GM19467 (cell line): Measurements from ENCODE around the gene RASSF8.
A peak's percentile ranks its signal among the peaks of the same experiment; 100 is the strongest.

ENCODE experiments used
- ATAC-seq: cut with Tn5 transposase; IDR thresholded peaks from one replicate; pipeline ENCODE4 v1.9.1; 2021; ENCODE audit warnings: mild to moderate bottlenecking, moderate library complexity; ENCODE audit not compliant: unreplicated experiment

The RASSF8 gene

DNA sequence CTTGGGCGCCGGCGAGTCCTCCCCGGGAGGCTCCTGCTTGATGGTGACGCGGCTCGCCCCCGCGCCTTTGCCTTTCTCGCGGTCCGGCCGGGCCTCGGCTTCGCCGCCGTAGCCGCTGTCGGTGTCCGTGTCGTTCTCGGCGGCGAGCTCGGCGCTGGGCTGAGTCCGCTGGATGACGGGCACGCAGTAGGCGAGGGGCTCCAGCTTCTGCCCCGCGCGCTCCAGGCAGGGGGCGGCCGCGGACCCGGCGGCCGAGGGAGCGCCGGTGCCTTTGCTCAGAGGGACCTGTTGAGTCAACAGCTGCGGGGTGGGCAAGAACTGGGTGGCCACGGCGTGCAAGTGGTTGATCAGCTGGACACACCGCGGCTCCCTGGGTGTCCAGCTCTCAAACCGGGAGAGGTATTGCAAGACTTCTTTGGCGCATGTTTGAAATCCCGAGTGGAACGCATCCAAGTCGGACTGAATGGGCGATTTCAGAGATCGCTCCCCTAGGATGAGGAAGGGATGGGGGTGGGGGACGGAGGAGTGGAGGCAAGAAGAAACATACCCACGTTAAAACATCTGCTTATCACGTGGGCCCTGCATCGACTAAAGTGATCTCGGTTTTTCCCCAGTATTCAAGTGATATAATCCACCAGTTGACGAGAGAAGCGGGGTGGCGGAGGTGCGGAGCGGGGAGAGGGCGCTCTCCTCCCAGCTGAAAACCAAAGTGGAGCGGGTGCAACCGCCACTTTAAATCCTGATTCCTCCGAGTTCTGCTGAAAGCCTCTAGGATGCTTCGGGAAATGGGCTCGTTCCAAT is 164.4 kb downstream of the RASSF8 start:
- no peak for ATAC-seq

DNA sequence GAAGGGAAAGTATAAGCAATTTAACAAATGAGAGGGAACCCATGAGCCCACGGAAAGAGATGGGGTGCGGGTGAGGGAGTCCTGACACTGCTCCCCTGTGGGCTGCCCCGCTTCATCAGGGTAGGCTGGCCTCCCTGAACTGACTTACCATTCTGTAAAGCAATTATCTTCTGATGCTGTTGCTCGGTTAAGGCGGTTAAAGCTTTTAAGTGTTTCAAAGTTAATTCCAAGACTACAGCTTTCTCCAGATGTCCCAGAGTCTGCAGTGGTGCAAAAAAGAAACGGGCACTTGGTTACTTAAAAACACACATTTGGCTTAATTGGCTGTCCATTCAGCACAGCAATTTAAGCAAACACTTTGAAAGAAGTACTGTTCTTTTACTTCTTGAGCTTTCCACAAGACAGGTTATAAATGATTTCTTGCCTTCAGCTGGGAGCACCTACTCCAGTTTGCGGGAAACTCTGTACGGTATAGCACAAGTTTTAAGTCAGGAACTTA is 165.0 kb downstream of the RASSF8 start:
- ATAC-seq: no peak

DNA sequence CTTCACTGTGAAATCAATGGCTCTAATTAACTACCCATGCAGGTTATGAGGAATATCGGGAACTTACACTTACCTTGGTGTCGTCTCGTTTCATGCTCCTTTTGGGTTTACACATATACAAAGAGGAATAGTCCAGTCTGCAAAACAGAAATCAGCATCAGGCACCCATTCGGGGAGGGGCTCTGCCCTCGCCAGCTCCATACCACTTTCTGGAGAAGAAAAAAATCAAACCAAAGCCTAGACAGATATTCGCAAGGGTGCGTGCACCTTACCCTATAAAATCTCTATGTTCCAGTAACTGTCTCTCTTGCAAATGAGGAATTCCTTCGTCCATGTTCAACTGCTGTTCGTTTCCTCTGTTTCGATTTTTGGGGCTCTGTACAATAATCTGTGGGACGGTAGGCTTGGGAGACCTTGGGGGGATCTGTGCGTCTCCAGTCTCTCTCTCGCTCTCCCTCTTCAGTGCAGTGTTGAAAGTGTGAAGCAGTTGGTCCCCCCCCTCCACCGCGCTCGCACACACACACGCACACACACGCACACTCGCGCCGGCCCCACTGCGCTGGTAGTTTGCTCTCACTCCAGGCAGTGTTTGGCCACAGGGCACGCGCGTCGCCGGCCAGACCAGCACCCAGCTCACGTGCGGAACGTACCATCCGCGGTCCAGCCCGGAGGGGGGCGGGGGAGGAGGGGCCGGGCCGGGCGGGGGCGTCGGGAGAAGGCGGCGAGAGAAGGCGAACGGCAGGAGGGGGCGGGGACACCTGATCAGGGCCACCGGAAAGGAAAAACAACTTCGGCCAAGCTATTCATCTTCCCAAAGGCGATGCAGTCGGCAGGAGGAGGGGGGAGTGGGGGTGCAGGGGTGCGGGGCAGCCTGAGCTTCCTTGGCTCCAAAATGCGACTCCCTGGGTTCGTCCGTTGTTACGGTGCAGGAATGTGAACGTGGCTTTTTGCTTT is 166.2 kb downstream of the RASSF8 start, which contains the start of gene BHLHE41:
TSS of gene BHLHE41 (minus strand) at position 592 of the 954 bp plus-strand sequence. CDS start at position 334, 258 bp downstream.
- no peak for ATAC-seq

DNA sequence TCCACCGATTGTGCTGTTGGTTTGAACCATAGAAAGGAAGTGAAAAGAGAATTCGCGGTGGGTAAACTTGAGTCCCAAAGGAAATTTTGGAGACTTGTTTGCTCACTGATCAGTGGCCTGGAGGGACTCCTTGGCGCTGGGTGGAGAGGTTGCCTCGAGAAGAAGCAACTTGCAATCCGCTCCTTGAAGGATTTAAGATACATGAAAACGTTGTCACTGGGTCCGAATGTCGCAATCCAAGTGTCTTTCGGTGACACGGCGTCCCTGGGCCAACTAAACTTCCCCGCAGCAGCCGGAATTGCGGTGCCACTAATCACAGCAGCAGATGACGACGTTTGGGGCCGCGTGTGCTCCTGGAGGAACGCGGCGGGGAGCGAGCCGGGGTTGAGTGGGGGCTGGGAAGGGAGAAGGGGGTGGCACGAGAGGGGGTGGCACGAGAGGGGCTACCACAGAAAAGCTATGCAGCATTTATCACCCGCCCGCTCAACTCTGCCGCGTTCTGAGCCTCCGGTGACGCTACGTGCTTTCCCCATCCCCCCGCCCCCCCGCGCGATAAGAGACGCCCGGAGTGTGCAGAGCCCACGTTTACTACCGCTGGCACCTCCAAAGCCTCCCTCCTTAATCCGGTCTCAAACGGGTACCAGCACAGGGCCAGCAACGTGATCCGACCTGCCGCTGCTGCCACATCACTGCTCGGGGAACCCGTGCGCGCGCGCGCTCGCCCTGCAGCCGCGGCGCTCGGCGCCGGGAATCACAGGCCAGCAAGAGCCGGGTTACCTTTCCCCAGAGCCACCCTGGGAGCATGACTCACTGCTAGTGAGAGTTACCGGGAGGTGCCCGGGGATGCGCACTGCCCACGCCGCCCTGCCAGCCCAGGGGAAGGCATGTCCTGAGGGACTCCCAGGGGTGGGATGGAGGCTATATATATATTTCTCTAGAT is 167.2 kb downstream of the RASSF8 start:
- ATAC-seq: peak; percentile 34

DNA sequence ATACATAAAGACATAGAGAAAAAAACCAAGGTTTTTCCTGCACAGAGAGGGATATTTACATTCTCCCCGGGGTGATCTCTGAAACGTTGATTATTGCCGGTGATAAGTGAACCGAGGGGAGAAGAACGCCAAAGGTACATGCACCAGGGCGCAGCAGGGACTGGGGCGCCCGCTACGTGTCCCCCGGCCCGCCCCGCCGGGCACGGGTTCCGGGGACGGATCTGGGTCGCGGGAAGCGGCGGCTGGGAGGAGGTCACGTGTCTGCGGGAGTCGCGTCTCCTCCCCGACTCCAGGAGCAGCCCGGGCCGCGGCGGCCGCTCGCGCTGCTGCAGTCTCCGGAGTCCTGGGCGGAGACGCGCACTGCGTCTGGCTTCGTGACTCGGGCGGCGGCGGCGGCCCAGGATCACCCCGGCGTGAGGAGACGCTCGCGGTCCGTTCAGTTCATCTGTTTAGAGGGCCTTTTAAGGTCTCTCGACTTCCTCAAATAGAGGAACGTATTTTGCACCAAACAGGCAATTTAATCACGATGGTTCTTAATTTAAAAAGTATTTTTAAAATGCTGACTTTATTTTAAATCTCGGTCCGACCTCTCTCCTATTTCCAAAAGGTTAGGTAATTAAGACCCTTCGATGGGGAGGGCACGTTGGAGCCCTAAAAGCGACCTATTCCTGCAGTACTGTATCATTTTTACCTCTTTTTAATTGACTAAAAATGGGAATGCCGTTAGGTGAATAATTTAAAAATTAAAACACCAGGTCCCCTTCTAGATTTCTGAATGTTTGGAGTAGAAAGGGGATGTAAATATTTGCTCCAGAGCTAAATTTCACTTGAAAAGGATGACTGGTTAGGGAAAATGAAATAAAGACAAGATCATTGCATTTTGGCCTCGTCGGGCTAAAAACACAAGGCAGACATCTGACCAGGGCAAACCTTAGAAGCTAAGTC is 168.1 kb downstream of the RASSF8 start:
- peak; percentile 33 for ATAC-seq

DNA sequence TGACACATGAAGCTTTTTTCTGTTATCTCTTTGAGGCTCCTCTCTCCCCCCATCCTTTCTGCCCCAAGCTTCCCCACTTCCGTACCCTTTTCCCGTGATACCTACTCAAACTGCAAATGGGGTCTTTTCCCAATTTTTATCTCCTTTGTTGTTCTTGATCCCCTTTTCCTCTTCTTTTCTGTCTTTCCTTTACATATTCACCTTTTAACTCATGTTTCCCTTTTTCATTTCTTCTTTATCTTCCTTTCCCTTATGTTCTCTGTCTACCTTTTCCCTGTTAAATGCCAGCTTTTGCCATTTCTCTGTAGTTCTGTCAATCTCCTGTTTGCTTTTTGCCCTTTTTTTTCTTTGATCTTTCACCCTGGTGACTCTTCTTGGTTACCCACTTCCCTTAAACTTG is 168.9 kb downstream of the RASSF8 start:
- ATAC-seq: no peak

DNA sequence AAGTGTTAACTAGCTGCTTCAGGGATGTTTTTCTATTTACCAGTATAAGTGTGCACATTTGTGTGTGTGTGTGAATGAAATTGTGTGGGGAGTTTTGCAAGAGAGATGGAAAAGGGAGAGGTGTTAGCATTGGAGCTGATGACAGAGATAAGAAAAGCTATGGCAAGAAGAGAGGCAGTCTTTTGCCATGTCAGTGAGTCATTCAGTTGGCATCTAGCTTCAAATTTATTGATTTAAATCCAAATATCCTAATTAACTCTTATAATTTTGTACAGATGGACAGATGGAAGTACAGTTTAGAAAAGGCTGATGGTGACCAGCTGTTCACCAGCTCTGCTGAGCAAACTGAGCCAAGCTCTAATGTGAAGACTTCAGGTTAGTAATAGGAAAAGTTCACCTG is 169.7 kb downstream of the RASSF8 start:
- no peak for ATAC-seq
